ENCODE results near the gene RUNX2.

GRCh38 chr6:45664707-45665106, 336.6 kb downstream of the RUNX2 start:
- TF ChIP-seq TAF1 (conservative IDR thresholded peaks at IDR 0.05) (no peak), CTCF (IDR thresholded peaks at IDR 0.05; ENCODE audit: low read depth, low read length, missing input control) (no peak), FOXA1 (IDR thresholded peaks at IDR 0.05) (no peak), YY1 (IDR thresholded peaks at IDR 0.05) (no peak), SP1 (IDR thresholded peaks at IDR 0.05) (no peak), JUND (IDR thresholded peaks at IDR 0.05) (no peak), HNF4A (conservative IDR thresholded peaks at IDR 0.05) (no peak), GABPA (IDR thresholded peaks at IDR 0.05 in 1 of 2, conservative IDR thresholded peaks at IDR 0.05 in 1 of 2) (no peak), MAX (IDR thresholded peaks at IDR 0.05) (no peak), ZBTB33 (IDR thresholded peaks at IDR 0.05) (no peak), REST (IDR thresholded peaks at IDR 0.05) (no peak), RXRA (IDR thresholded peaks at IDR 0.05) (no peak), EGR1 (IDR thresholded peaks at IDR 0.05; ENCODE audit: low read depth in 2 of 2) (no peak)

Data from liver (tissue), 3 donors.